B cell (primary cell): Measurements from ENCODE around the gene FBXL14. TPM values are rescaled to one million over a fixed set of nuclear protein-coding genes. Genes with fewer than 3 reads are reported as not detected.
A peak's percentile ranks its signal among the peaks of the same experiment; 100 is the strongest.

Experiments used
- ATAC-seq: fragments of 200-7000 bp; cut with Tn5 transposase; one replicate; pipeline ENCODE4 v1.10.0; 2021; ENCODE audit warnings: low read depth, mild to moderate bottlenecking, moderate number of reproducible peaks, moderate library complexity
- CTCF ChIA-PET: fragments of 350-600 bp; sonication (Branson Sonifier 250); formaldehyde crosslinking; loops from one replicate; lab custom pipeline; 2021; ENCODE audit warnings: antibody characterized with exemption, inconsistent platforms; lab: Charles Lee
- POLR2A ChIA-PET: fragments of 350-600 bp; sonication (Branson Sonifier 250); formaldehyde crosslinking; loops from one replicate; lab custom pipeline; 2021; ENCODE audit warnings: antibody characterized with exemption; lab: Charles Lee
- DNase-seq: peaks from one replicate; pipeline ENCODE4 v3.0.0; 2013
- H2AFZ ChIP-seq: 2 replicates; pipeline ENCODE4 v1.6.1; 2012; ENCODE audit warnings: mild to moderate bottlenecking, low read depth, low read length; ENCODE audit not compliant: insufficient read depth, poor library complexity, severe bottlenecking
- H3K27ac ChIP-seq, 2 donors: 1 replicate in 1 of 2; 2 replicates in 1 of 2; pipeline ENCODE4 v1.5.1; 2012 to 2013; ENCODE audit warnings: low read length in 2 of 2, mild to moderate bottlenecking in 2 of 2, moderate library complexity in 1 of 2
- H3K27me3 ChIP-seq, 4 experiments: fragments of 200-600 bp in 1 of 4; sonication (generic) in 1 of 4; replicated peaks in 1 of 4; 1 replicate in 2 of 4; 2 replicates in 2 of 4; pipeline versions ENCODE4 v1.6.1 to v1.7.0; 2013 to 2016; ENCODE audit warnings: low read length in 3 of 4, mild to moderate bottlenecking in 2 of 4, mixed read lengths in 1 of 4, moderate library complexity in 1 of 4; ENCODE audit not compliant: insufficient read depth in 4 of 4, control insufficient read depth in 3 of 4; ENCODE audit errors: control extremely low read depth in 1 of 4
- H3K36me3 ChIP-seq, 2 experiments: replicated peaks in 1 of 2; 1 replicate in 1 of 2; 2 replicates in 1 of 2; pipeline versions ENCODE4 v1.6.1 to v1.7.1; 2013; ENCODE audit warnings: low read length in 1 of 2; ENCODE audit not compliant: insufficient read depth in 2 of 2, control insufficient read depth in 1 of 2; ENCODE audit errors: control extremely low read depth in 1 of 2, extremely low read depth in 1 of 2
- H3K4me1 ChIP-seq, 2 donors: fragments of 200-600 bp in 1 of 2; sonication (generic) in 1 of 2; 1 replicate in 1 of 2; 2 replicates in 1 of 2; pipeline versions ENCODE4 v1.5.1 to v1.6.1; 2013 to 2017; ENCODE audit warnings: low read length in 2 of 2; ENCODE audit not compliant: control insufficient read depth in 2 of 2, insufficient read depth in 2 of 2
- H3K4me2 ChIP-seq: replicated peaks from 2 replicates; pipeline ENCODE3; 2012; ENCODE audit warnings: mild to moderate bottlenecking, low read depth, low read length; ENCODE audit not compliant: poor library complexity, severe bottlenecking
- H3K4me3 ChIP-seq, 5 experiments: fragments of 200-600 bp in 1 of 5; sonication (generic) in 1 of 5; 1 replicate in 3 of 5; 2 replicates in 2 of 5; pipeline versions ENCODE4 v1.5.1 to v1.7.0; 2011 to 2016; ENCODE audit warnings: low read length in 4 of 5, mild to moderate bottlenecking in 4 of 5, low read depth in 2 of 5, control low read depth in 1 of 5, moderate library complexity in 1 of 5; ENCODE audit not compliant: insufficient read depth in 1 of 5; ENCODE audit errors: control extremely low read depth in 1 of 5, extremely low read depth in 1 of 5
- H3K79me2 ChIP-seq: fragments of 200-600 bp; sonication (generic); one replicate; pipeline ENCODE4 v1.6.0; 2016; ENCODE audit warnings: low read length; ENCODE audit not compliant: control insufficient read depth, insufficient read depth
- H3K9ac ChIP-seq: fragments of 200-600 bp; sonication (generic); 2 replicates; pipeline ENCODE4 v1.6.1; 2017; ENCODE audit warnings: mild to moderate bottlenecking, low read length, moderate library complexity
- H3K9me3 ChIP-seq, 3 donors: one replicate each; pipeline versions ENCODE4 v1.6.1 to v1.7.1; 2013; ENCODE audit warnings: low read length in 2 of 3; ENCODE audit not compliant: control insufficient read depth in 2 of 3, insufficient read depth in 1 of 3; ENCODE audit errors: control extremely low read depth in 1 of 3
- H4K20me1 ChIP-seq: 2 replicates; pipeline ENCODE4 v1.6.0; 2012; ENCODE audit warnings: mild to moderate bottlenecking, low read length; ENCODE audit not compliant: insufficient read depth, control insufficient read depth, poor library complexity, severe bottlenecking
- H3K27ac Mint-ChIP-seq: one replicate; pipeline ENCODE4 v1.8.0; 2021; ENCODE audit warnings: mixed read lengths
- H3K27me3 Mint-ChIP-seq: one replicate; pipeline ENCODE4 v1.8.0; 2021; ENCODE audit warnings: mixed read lengths
- H3K4me1 Mint-ChIP-seq: one replicate; pipeline ENCODE4 v1.8.0; 2021; ENCODE audit warnings: mixed read lengths
- H3K4me3 Mint-ChIP-seq: one replicate; pipeline ENCODE4 v1.8.0; 2021; ENCODE audit warnings: mixed read lengths
- H3K9me3 Mint-ChIP-seq: one replicate; pipeline ENCODE4 v1.8.0; 2022; ENCODE audit warnings: mixed read lengths; ENCODE audit not compliant: insufficient read depth
- EZH2 ChIP-seq: IDR thresholded peaks from 2 replicates; pipeline ENCODE4 v1.6.1; 2012; ENCODE audit warnings: borderline replicate concordance, low read depth, mild to moderate bottlenecking, moderate library complexity, low read length; ENCODE audit not compliant: insufficient read depth, poor library complexity, severe bottlenecking
- WGBS: methylation state at CpG from one replicate; pipeline ENCODE4 v1.1.5; 2013; ENCODE audit warnings: missing lambda C conversion rate; ENCODE audit not compliant: insufficient coverage; 5-methylcytosine and 5-hydroxymethylcytosine counted together
- intact Hi-C: fragments of 100-400 bp; cut with micrococcal nuclease; formaldehyde crosslinking; loops from one replicate; pipeline ENCODE4 v1.10.0; 2022
- polyA plus RNA-seq: library from polyadenylated mRNA; depleted of rRNA; stranded (reverse); fragments of >200 nt; gene quantifications from 2 replicates; pipeline ENCODE4 v1.2.3, GENCODE V29; 2012
- total RNA-seq, 2 donors: library from RNA; stranded (reverse); fragments of 120-200 nt in 1 of 2; gene quantifications; 1 replicate in 1 of 2; 2 replicates in 1 of 2; pipeline versions ENCODE4 v1.2.3 to v1.2.4, GENCODE V29; 2013 to 2022
- TF ChIP-seq, protein P1 (sequence below): fragments of 200-600 bp; IDR thresholded peaks from one replicate; pipeline ENCODE4 v1.8.0; 2022; ENCODE audit warnings: antibody characterized with exemption, mild to moderate bottlenecking

The FBXL14 gene
- total and polyA plus RNA-seq, 2 donors (not counting 1 experiment from before 2014, with no cell fraction given), result 21.6 to 37.3 TPM

DNA sequence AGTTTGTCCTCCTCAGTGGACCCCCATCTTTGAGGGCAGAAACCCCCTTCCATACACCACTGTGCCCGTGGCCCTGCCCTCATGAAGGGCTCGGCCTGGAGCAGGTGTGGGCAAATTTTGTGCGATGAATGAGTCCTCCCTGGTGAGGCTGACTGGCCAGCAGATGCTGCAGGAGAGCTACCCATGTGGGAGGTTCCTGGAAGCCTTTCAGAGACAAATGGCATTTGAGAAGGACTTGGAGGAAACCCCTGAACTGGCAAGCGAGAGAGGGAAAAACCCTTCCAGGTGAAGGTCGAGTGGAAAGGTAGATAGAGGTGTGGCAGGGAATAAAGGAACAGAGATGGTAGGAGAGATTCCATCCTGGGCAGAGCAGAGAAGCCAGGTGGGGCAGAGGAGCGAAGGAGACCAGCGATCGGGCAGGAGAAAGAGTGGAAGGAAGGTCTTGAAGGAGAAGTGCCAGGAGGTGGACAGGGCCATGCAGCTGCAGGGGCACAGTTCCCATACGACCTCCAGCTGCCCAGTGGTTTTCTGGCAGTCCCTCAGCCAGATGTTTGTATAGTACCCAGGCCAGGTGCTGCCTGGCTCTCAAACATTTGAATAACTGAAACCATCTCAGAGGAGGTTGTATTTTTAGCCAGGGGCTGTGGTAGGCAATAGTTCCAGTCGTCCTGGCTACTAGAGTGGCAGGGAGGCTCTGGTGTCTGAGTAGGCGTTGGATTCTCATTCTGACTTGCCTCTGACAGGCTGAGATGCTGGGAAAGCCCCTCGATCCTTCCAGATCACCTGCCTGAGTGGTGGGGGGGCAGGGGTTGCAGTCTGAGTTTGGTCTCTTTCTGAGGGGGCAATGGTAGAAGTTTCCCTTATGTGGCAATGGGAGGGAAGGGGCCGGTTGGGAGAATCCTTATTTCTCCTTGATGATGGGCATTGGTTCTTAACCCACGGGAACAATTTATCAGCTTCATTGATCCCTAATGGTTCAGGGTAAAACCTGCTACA lies 40.1 kb downstream of the FBXL14 start:
- TF ChIP-seq, protein P1, sequence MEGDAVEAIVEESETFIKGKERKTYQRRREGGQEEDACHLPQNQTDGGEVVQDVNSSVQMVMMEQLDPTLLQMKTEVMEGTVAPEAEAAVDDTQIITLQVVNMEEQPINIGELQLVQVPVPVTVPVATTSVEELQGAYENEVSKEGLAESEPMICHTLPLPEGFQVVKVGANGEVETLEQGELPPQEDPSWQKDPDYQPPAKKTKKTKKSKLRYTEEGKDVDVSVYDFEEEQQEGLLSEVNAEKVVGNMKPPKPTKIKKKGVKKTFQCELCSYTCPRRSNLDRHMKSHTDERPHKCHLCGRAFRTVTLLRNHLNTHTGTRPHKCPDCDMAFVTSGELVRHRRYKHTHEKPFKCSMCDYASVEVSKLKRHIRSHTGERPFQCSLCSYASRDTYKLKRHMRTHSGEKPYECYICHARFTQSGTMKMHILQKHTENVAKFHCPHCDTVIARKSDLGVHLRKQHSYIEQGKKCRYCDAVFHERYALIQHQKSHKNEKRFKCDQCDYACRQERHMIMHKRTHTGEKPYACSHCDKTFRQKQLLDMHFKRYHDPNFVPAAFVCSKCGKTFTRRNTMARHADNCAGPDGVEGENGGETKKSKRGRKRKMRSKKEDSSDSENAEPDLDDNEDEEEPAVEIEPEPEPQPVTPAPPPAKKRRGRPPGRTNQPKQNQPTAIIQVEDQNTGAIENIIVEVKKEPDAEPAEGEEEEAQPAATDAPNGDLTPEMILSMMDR, result no peak
- TF ChIP-seq EZH2, result no peak
- CTCF ChIA-PET, result interaction anchor here (1.1 to 1.2 kb wide), 2 partner anchors 22 to 436 kb away, joined by 3 read pairs; no protein-coding TSS in a partner anchor
- Histone ChIP-seq H4K20me1 (no peaks in the 10 kb centered on the region), H3K9ac (no peak overlapping the region), H2AFZ (no peak overlapping the region), H3K27ac (no peak overlapping the region), H3K36me3 (no peaks in the 10 kb centered on the region), H3K79me2 (no peaks in the 10 kb centered on the region), H3K4me2 (peak overlapping the region; percentile 11), H3K4me3 (no peak overlapping the region), H3K4me1 (peaks cover 4 to 12% of the 10 kb centered on the region in 2 donors), H3K27me3 (no peaks in the 10 kb centered on the region), H3K9me3 (peaks cover 0 to 11% (median 0%) of the 10 kb centered on the region in 3 donors)
- intact Hi-C loops, result no loop called here
- Mint-ChIP-seq H3K4me1 (peaks cover 12% of the 10 kb centered on the region), H3K4me3 (peak overlapping the region; percentile 11), H3K9me3 (no peaks in the 10 kb centered on the region), H3K27ac (no peak overlapping the region), H3K27me3 (no peaks in the 10 kb centered on the region)
- ATAC-seq (peak; percentile 58), DNase-seq (peak; percentile 37)
- POLR2A ChIA-PET, result no interaction called here
- 46% methylated on average over 10 of the region's 14 CpGs for WGBS

DNA sequence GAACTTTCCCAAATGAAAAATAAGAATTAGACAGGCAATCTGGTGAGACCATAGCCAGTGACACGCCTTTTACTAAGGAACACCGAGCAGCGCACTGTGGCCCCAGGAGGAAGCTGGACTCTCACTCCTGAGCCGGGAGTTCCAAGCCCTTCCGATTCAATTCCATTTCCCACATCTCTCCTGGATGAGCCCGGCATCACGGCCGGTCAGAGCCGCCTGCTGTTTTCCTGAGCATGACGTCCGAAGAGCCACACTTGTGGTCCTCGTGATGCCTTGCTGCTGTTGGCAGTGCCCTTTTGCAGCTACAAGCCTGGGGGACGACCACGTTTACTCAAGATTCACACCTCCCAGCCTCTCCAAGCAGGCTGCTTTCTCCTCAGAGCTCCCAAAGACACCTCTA lies 40.8 kb downstream of the FBXL14 start:
- intact Hi-C loops, result no loop called here
- DNase-seq (no peak), ATAC-seq (no peak)
- H3K4me1 Mint-ChIP-seq, result peaks cover 12% of the 10 kb centered on the region
- no peak overlapping the region for H3K4me3 Mint-ChIP-seq
- no peaks in the 10 kb centered on the region for H3K27me3 ChIP-seq
- H3K9ac ChIP-seq, result no peak overlapping the region
- no peaks in the 10 kb centered on the region for H3K79me2 ChIP-seq
- H3K27ac Mint-ChIP-seq, result no peak overlapping the region
- peaks cover 0 to 11% (median 0%) of the 10 kb centered on the region in 3 donors for H3K9me3 ChIP-seq
- no peak overlapping the region for H2AFZ ChIP-seq
- 89% methylated on average over 14 of the region's 14 CpGs for WGBS
- H4K20me1 ChIP-seq, result no peaks in the 10 kb centered on the region
- H3K4me3 ChIP-seq, result no peak overlapping the region
- peaks cover 3% of the 10 kb centered on the region for H3K9me3 Mint-ChIP-seq
- H3K27me3 Mint-ChIP-seq, result no peaks in the 10 kb centered on the region
- TF ChIP-seq, protein P1, result no peak
- no peak for TF ChIP-seq EZH2
- ChIA-PET POLR2A (no interaction called here), CTCF (interaction anchor here (1.2 kb wide), 2 partner anchors 10 to 21 kb away, joined by 3 read pairs; no protein-coding TSS in a partner anchor)
- no peaks in the 10 kb centered on the region for H3K36me3 ChIP-seq
- no peak overlapping the region for H3K27ac ChIP-seq
- H3K4me2 ChIP-seq, result no peak overlapping the region
- peaks cover 4 to 12% of the 10 kb centered on the region in 2 donors for H3K4me1 ChIP-seq
